Middle frontal gyrus (tissue), 1 donor: ENCODE data around the gene GRK5.

Source experiments
- DNase-seq: peaks from one replicate; pipeline ENCODE4 v3.0.0-alpha.2; 2015; ENCODE audit warnings: low spot score; ENCODE audit errors: extremely low spot score

GRK5 gene

GRCh38 chr10:119337796-119338432, 130.5 kb downstream of the GRK5 start:
- no peak for DNase-seq

GRCh38 chr10:119339109-119339508, 131.7 kb downstream of the GRK5 start:
- DNase-seq, result no peak

GRCh38 chr10:119340893-119341458, 133.6 kb downstream of the GRK5 start:
- no peak for DNase-seq

GRCh38 chr10:119341459-119342301, 134.3 kb downstream of the GRK5 start:
- DNase-seq, result no peak

- DNase-seq, result no peak
These were observed 135.0 kb downstream of the GRK5 start for GRCh38 chr10:119342335-119342734.

- DNase-seq, result no peak
These were observed 135.7 kb downstream of the GRK5 start for GRCh38 chr10:119343011-119343601.

- DNase-seq, result no peak
These were observed 137.0 kb downstream of the GRK5 start for GRCh38 chr10:119344381-119344780.

- DNase-seq, result no peak
These were observed 138.9 kb downstream of the GRK5 start for GRCh38 chr10:119346095-119346832.

GRCh38 chr10:119347181-119347974, 140.0 kb downstream of the GRK5 start:
- DNase-seq, result no peak

GRCh38 chr10:119348106-119348505, 140.7 kb downstream of the GRK5 start:
- no peak for DNase-seq

GRCh38 chr10:119348516-119349240, 141.3 kb downstream of the GRK5 start:
- DNase-seq, result no peak

GRCh38 chr10:119349341-119349740, 142.0 kb downstream of the GRK5 start:
- no peak for DNase-seq

- no peak for DNase-seq
These were observed 142.6 kb downstream of the GRK5 start for GRCh38 chr10:119349937-119350501.

- no peak for DNase-seq
These were observed 143.2 kb downstream of the GRK5 start for GRCh38 chr10:119350502-119351097.

- DNase-seq, result no peak
These were observed 143.8 kb downstream of the GRK5 start for GRCh38 chr10:119351189-119351588.

- no peak for DNase-seq
These were observed 144.7 kb downstream of the GRK5 start for GRCh38 chr10:119352042-119352441.

GRCh38 chr10:119352807-119353206, 145.4 kb downstream of the GRK5 start:
- no peak for DNase-seq

- DNase-seq, result no peak
These were observed 146.1 kb downstream of the GRK5 start for GRCh38 chr10:119353421-119353820.

- no peak for DNase-seq
These were observed 148.6 kb downstream of the GRK5 start for GRCh38 chr10:119355930-119356329.
